Breast epithelium (tissue), 4 donors: Measurements from ENCODE around the gene TMEM232. TPM values are rescaled to one million over a fixed set of nuclear protein-coding genes. Genes with fewer than 3 reads are reported as not detected.

Source experiments
- DNase-seq, 2 donors: peaks; one replicate each; pipeline ENCODE4 v3.0.0-alpha.2; 2019; ENCODE audit warnings: low spot score in 2 of 2
- H3K27ac ChIP-seq, 2 donors: fragments of 200-600 bp; sonication (generic) in 1 of 2; one replicate each; pipeline ENCODE4 v1.5.1; 2016 to 2019; ENCODE audit warnings: mild to moderate bottlenecking in 1 of 2
- H3K27me3 ChIP-seq, 2 donors: fragments of 200-600 bp; sonication (generic) in 1 of 2; one replicate each; pipeline versions ENCODE4 v1.5.1 to v1.6.0; 2017 to 2019; ENCODE audit warnings: control low read depth in 1 of 2, mild to moderate bottlenecking in 1 of 2
- H3K36me3 ChIP-seq: fragments of 200-600 bp; one replicate; pipeline ENCODE4 v1.5.1; 2019
- H3K4me1 ChIP-seq, 2 donors: fragments of 200-600 bp; sonication (generic); one replicate each; pipeline ENCODE4 v1.5.1; 2016 to 2019; ENCODE audit warnings: control low read depth in 1 of 2
- H3K4me3 ChIP-seq, 3 donors: fragments of 200-600 bp; sonication (generic); 1 replicate in 2 of 3; 2 replicates in 1 of 3; pipeline ENCODE4 v1.5.1; 2016 to 2019; ENCODE audit warnings: mild to moderate bottlenecking in 3 of 3, moderate library complexity in 2 of 3
- H3K9me3 ChIP-seq, 2 donors: fragments of 200-600 bp; sonication (generic) in 1 of 2; one replicate each; pipeline ENCODE4 v1.5.1; 2016 to 2019; ENCODE audit warnings: control low read depth in 1 of 2
- CTCF ChIP-seq, 3 donors: fragments of 450-650 bp; IDR thresholded peaks; one replicate each; pipeline ENCODE4 v1.5.1; 2016 to 2017; ENCODE audit warnings: antibody characterized with exemption in 3 of 3, mild to moderate bottlenecking in 3 of 3, moderate library complexity in 3 of 3
- POLR2A ChIP-seq: fragments of 450-650 bp; IDR thresholded peaks from one replicate; pipeline ENCODE4 v1.6.1; 2016; ENCODE audit warnings: antibody characterized with exemption, mild to moderate bottlenecking, moderate library complexity
- POLR2AphosphoS5 ChIP-seq, 3 donors: sonication (generic); formaldehyde crosslinking; IDR thresholded peaks; one replicate each; pipeline ENCODE4 v1.6.1; 2017; ENCODE audit warnings: antibody characterized with exemption in 3 of 3
- intact Hi-C: fragments of 100-400 bp; cut with DNase I; formaldehyde crosslinking; loops from one replicate; pipeline ENCODE4 v1.15.1; 2023; ENCODE audit warnings: low total_unique reads
- total RNA-seq, 3 donors: library from RNA; depleted of rRNA; stranded (reverse); fragments of >200 nt; gene quantifications; one replicate each; pipeline ENCODE4 v1.1.0, GENCODE V29; 2016

Gene TMEM232
- total RNA-seq, 3 donors from 2014 or later: 2.0 to 6.4 (median 4.6) TPM

- H3K4me1 ChIP-seq: no peaks in the 10 kb centered on the region
- H3K27me3 ChIP-seq: no peaks in the 10 kb centered on the region
- no peak overlapping the region for H3K4me3 ChIP-seq
- DNase-seq: no peak
- H3K27ac ChIP-seq: no peak overlapping the region
- H3K36me3 ChIP-seq: no peaks in the 10 kb centered on the region
- H3K9me3 ChIP-seq: peaks cover 0 to 21% of the 10 kb centered on the region in 2 donors
- TF ChIP-seq POLR2AphosphoS5 (IDR thresholded peaks at IDR 0.05): no peak
- no peak for TF ChIP-seq CTCF (IDR thresholded peaks at IDR 0.05)
- TF ChIP-seq POLR2A: no peak
- intact Hi-C loops: no loop called here
Observed at GRCh38 chr5:110469486-110469885, 257.0 kb downstream of the TMEM232 start.

- H3K4me1 ChIP-seq: no peaks in the 10 kb centered on the region
- intact Hi-C loops: no loop called here
- H3K4me3 ChIP-seq: no peak overlapping the region
- no peak overlapping the region for H3K27ac ChIP-seq
- no peaks in the 10 kb centered on the region for H3K9me3 ChIP-seq
- H3K27me3 ChIP-seq: no peaks in the 10 kb centered on the region
- no peak for DNase-seq
- TF ChIP-seq POLR2AphosphoS5 (IDR thresholded peaks at IDR 0.05): no peak
- TF ChIP-seq CTCF (IDR thresholded peaks at IDR 0.05): no peak
- TF ChIP-seq POLR2A: no peak
- H3K36me3 ChIP-seq: no peaks in the 10 kb centered on the region
Observed at GRCh38 chr5:110463106-110463505, 263.4 kb downstream of the TMEM232 start.

- no peak overlapping the region for H3K27ac ChIP-seq
Observed at GRCh38 chr5:110460837-110461236, 265.6 kb downstream of the TMEM232 start.

GRCh38 chr5:110458313-110458712 is 268.2 kb downstream of the TMEM232 start:
- no peaks in the 10 kb centered on the region for H3K27me3 ChIP-seq
- intact Hi-C loops: no loop called here
- no peaks in the 10 kb centered on the region for H3K9me3 ChIP-seq
- no peak for TF ChIP-seq POLR2AphosphoS5 (IDR thresholded peaks at IDR 0.05)
- no peak for TF ChIP-seq CTCF (IDR thresholded peaks at IDR 0.05)
- TF ChIP-seq POLR2A: no peak
- DNase-seq: no peak
- no peaks in the 10 kb centered on the region for H3K4me1 ChIP-seq
- no peak overlapping the region for H3K4me3 ChIP-seq
- no peak overlapping the region for H3K27ac ChIP-seq
- no peaks in the 10 kb centered on the region for H3K36me3 ChIP-seq

More at GRCh38 chr5:110460837-110461236, 265.6 kb downstream of the TMEM232 start:
- Histone ChIP-seq H3K27me3 (no peaks in the 10 kb centered on the region), H3K4me3 (no peak overlapping the region), H3K4me1 (no peaks in the 10 kb centered on the region), H3K36me3 (no peaks in the 10 kb centered on the region), H3K9me3 (no peaks in the 10 kb centered on the region)
- no peak for TF ChIP-seq POLR2AphosphoS5 (IDR thresholded peaks at IDR 0.05)
- TF ChIP-seq POLR2A: no peak
- TF ChIP-seq CTCF (IDR thresholded peaks at IDR 0.05): no peak
- no peak for DNase-seq
- intact Hi-C loops: no loop called here

GRCh38 chr5:110442856-110443255 is 283.6 kb downstream of the TMEM232 start:
- TF ChIP-seq POLR2A (no peak), POLR2AphosphoS5 (IDR thresholded peaks at IDR 0.05) (no peak), CTCF (IDR thresholded peaks at IDR 0.05) (no peak)
- intact Hi-C loops: no loop called here
- DNase-seq: no peak
- Histone ChIP-seq H3K4me1 (no peaks in the 10 kb centered on the region), H3K27ac (no peak overlapping the region), H3K4me3 (no peak overlapping the region), H3K36me3 (no peaks in the 10 kb centered on the region), H3K9me3 (no peaks in the 10 kb centered on the region), H3K27me3 (no peaks in the 10 kb centered on the region)
